Measurements from ENCODE around the gene TTC9B. TPM values are rescaled to one million over a fixed set of nuclear protein-coding genes. Genes with fewer than 3 reads are reported as not detected.

Gene TTC9B
- polyA plus RNA-seq, 2 of the 4 experiments (the other 2 are of a cell fraction), result not detected

- POLR2A ChIA-PET, result no interaction called here
These were observed 34.2 kb upstream of the TTC9B start for GRCh38 chr19:40252395-40252794.

GRCh38 chr19:40251991-40252390, 33.8 kb upstream of the TTC9B start:
- ChIA-PET CTCF (interaction anchor here (0.5 to 1.2 kb wide), 5 partner anchors 16 to 112 kb away, joined by 3 to 5 read pairs (median 3); no protein-coding TSS in a partner anchor), POLR2A (no interaction called here)
- DNase-seq (ENCODE audit: low read depth in 1 of 2, low spot score in 1 of 2) (no peak), ATAC-seq (peak in 1 of 2 experiments; percentile 11; a peak in 1 of 6 replicates), FAIRE-seq (no peak)
- 80% methylated on average over 4 of the region's 4 CpGs for WGBS (ENCODE audit: missing lambda C conversion rate)
- Histone ChIP-seq H3K4me2 (no peak overlapping the region), H3K9me3 (no peaks in the 10 kb centered on the region), H3K27ac (no peak overlapping the region), H3K4me3 (no peak overlapping the region), H3K4me1 (0 out of 3 replicates have a peak, but pooled peaks cover under 1% of the 10 kb centered on the region)
- TF ChIP-seq RNF2 (IDR thresholded peaks at IDR 0.05; ENCODE audit: borderline replicate concordance, low read depth), result no peak
- TF ChIP-seq NR3C1 (IDR thresholded peaks at IDR 0.05), result no peak
- TF ChIP-seq CTCF (IDR thresholded peaks at IDR 0.05), result no peak
- no peak for TF ChIP-seq BCL3 (IDR thresholded peaks at IDR 0.05)
- no peak for TF ChIP-seq HOXA7 (CRISPR knock-in tag; IDR thresholded peaks at IDR 0.05)
- TF ChIP-seq PBX3 (IDR thresholded peaks at IDR 0.05), result no peak
- no peak for TF ChIP-seq HDAC2 (IDR thresholded peaks at IDR 0.05)
- no peak for TF ChIP-seq CHD2 (IDR thresholded peaks at IDR 0.05; ENCODE audit: low read length, partially characterized antibody)
- TF ChIP-seq TFCP2L1 (CRISPR knock-in tag; IDR thresholded peaks at IDR 0.05), result no peak

More at GRCh38 chr19:40252395-40252794, 34.2 kb upstream of the TTC9B start:
- no peaks in the 10 kb centered on the region for H3K9me3 ChIP-seq
- H3K4me2 ChIP-seq, result no peak overlapping the region
- no peak for ATAC-seq
- no peak overlapping the region for H3K4me3 ChIP-seq
- H3K27ac ChIP-seq, result no peak overlapping the region
- DNase-seq (ENCODE audit: low read depth in 1 of 2, low spot score in 1 of 2), result no peak
- 92% methylated on average over 7 of the region's 7 CpGs for WGBS (ENCODE audit: missing lambda C conversion rate)
- TF ChIP-seq HOXB13 (CRISPR knock-in tag; IDR thresholded peaks at IDR 0.05; ENCODE audit: low read depth) (no peak), ZFP36 (IDR thresholded peaks at IDR 0.05; ENCODE audit: borderline replicate concordance, partially characterized antibody) (no peak), CHD2 (IDR thresholded peaks at IDR 0.05; ENCODE audit: low read length, partially characterized antibody) (no peak), FOSL2 (IDR thresholded peaks at IDR 0.05) (no peak), FOSL2 (CRISPR knock-in tag; IDR thresholded peaks at IDR 0.05) (no peak), HOXB5 (CRISPR knock-in tag; IDR thresholded peaks at IDR 0.05) (no peak), TP53 (CRISPR knock-in tag; IDR thresholded peaks at IDR 0.05) (no peak), FOSB (CRISPR knock-in tag; IDR thresholded peaks at IDR 0.05) (no peak)
- no peak for FAIRE-seq
- H3K4me1 ChIP-seq, result 0 out of 3 replicates have a peak, but pooled peaks cover 4% of the 10 kb centered on the region
- CTCF ChIA-PET, result interaction anchor here (0.7 to 1.2 kb wide), 4 partner anchors 16 to 112 kb away, joined by 3 to 5 read pairs (median 4); no protein-coding TSS in a partner anchor

- FAIRE-seq, result peak; percentile 13
- Histone ChIP-seq H3K4me2 (no peak overlapping the region), H3K4me1 (no peaks in the 10 kb centered on the region), H3K9me3 (no peaks in the 10 kb centered on the region), H3K27ac (no peak overlapping the region), H3K4me3 (no peak overlapping the region)
- ATAC-seq, result no peak
- POLR2A ChIA-PET, result no interaction called here
- CTCF ChIA-PET, result interaction anchor here (0.8 to 1.8 kb wide), 2 partner anchors 23 to 24 kb away, joined by 3 to 5 read pairs; no protein-coding TSS in a partner anchor
- TF ChIP-seq BCL3 (IDR thresholded peaks at IDR 0.05) (no peak), FOXS1 (CRISPR knock-in tag; IDR thresholded peaks at IDR 0.05) (no peak), CHD4 (IDR thresholded peaks at IDR 0.05; ENCODE audit: borderline replicate concordance) (no peak), SMC3 (IDR thresholded peaks at IDR 0.05) (no peak)
- no peak for DNase-seq (ENCODE audit: low read depth in 1 of 2, low spot score in 1 of 2)
These were observed 33.1 kb upstream of the TTC9B start for GRCh38 chr19:40251244-40251643.

All from A549 (cell line).